Measurements from ENCODE around the gene GJB4. TPM values are rescaled to one million over a fixed set of nuclear protein-coding genes. Genes with fewer than 3 reads are reported as not detected.

GJB4 gene
- polyA plus RNA-seq, 1 experiment = not detected

DNA sequence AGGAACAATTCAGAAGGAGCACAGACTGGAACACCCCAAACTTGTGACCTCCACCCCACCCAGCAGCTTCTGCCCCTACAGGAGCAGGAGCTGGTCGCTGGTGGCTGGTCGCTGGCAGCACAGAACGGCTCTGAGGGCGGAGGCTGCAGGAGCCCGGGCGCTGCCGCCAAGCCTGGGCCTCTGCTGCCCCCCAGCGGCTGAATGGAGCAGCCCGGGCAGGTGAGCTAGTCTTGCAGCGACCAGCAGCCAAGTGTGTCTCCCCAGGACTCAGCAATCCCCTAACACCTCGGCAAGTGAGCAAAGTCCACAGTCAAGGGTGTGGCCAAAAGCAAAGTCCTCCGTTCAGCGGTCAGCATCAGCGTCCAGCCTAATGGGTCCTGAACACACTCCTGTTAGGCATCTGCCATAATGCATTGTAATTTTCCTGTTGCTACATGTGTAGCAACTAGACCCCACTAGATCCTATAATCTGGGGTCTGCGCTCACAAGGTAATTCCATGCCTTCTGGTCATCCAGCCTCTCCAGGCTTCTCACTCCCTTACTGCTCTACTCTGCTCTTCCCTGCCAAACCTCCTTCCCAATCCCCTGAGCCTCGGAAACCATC is 16.8 kb upstream of the GJB4 start:
- TF ChIP-seq, protein P1, sequence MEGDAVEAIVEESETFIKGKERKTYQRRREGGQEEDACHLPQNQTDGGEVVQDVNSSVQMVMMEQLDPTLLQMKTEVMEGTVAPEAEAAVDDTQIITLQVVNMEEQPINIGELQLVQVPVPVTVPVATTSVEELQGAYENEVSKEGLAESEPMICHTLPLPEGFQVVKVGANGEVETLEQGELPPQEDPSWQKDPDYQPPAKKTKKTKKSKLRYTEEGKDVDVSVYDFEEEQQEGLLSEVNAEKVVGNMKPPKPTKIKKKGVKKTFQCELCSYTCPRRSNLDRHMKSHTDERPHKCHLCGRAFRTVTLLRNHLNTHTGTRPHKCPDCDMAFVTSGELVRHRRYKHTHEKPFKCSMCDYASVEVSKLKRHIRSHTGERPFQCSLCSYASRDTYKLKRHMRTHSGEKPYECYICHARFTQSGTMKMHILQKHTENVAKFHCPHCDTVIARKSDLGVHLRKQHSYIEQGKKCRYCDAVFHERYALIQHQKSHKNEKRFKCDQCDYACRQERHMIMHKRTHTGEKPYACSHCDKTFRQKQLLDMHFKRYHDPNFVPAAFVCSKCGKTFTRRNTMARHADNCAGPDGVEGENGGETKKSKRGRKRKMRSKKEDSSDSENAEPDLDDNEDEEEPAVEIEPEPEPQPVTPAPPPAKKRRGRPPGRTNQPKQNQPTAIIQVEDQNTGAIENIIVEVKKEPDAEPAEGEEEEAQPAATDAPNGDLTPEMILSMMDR (IDR thresholded peaks at IDR 0.05; ENCODE audit: insufficient read depth, low read depth, low read length) = peak; percentile 99
- Histone ChIP-seq H3K27me3 (ENCODE audit: control insufficient read depth, insufficient read depth, low read length) (peaks cover 3% of the 10 kb centered on the region), H3K36me3 (ENCODE audit: control insufficient read depth, insufficient read depth, low read length) (no peaks in the 10 kb centered on the region), H3K4me3 (ENCODE audit: low read depth, low read length) (no peak overlapping the region)
- ChIA-PET CTCF (interaction anchor here (0.6 to 4.0 kb wide), 24 partner anchors 9 to 1130 kb away, joined by 3 to 24 read pairs (median 4); partner anchors contain the start of gene GJB4), POLR2A (no interaction called here)
- no peak for DNase-seq (ENCODE audit: low read depth)

DNA sequence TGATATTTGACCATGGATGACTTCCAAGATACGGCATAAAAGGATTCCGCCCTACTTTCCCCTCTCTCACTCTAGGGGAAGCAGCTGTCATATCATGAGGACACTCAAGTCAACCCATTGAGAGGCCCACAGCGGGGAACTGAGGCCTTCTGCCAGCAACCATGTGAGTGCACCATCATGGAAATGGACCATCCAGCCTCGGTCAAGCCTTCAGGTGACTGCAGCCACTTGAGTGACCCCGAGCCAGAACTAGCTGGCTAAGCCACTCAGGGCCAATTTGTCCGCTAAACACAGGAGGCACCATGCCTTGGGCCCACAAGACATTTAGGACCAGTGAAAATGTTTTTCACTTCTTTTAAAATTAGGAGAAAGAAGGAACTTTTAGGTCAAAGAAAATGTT is 15.8 kb upstream of the GJB4 start:
- Histone ChIP-seq H3K4me3 (ENCODE audit: low read depth, low read length) (no peak overlapping the region), H3K27me3 (ENCODE audit: control insufficient read depth, insufficient read depth, low read length) (peaks cover 3% of the 10 kb centered on the region), H3K36me3 (ENCODE audit: control insufficient read depth, insufficient read depth, low read length) (no peaks in the 10 kb centered on the region)
- ChIA-PET POLR2A (no interaction called here), CTCF (interaction anchor here (0.5 to 4.0 kb wide), 11 partner anchors 8 to 1111 kb away, joined by 3 to 24 read pairs (median 8); partner anchors contain the start of gene GJB4)
- DNase-seq (ENCODE audit: low read depth) = no peak
- TF ChIP-seq, protein P1 (IDR thresholded peaks at IDR 0.05; ENCODE audit: insufficient read depth, low read depth, low read length) = no peak

DNA sequence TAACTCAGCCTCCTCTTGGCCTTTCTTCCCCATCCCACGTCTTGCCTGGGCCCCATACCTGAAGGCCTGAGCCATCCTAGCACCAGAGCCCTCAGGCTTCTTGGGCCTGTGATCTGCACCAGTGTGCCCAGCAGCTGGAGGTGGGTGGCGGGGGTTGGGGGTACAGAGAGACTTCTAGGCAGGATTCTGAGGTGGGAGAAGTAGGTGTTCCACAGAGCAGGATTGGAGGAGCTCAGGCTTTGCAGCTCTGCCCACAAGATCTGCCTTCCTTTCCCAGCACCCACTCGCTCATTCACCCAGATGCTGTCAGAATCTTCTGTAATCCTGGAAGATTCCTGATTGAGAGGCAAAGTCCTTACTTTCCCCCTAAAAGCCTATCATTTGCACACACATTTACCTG is 14.7 kb upstream of the GJB4 start:
- Histone ChIP-seq H3K36me3 (ENCODE audit: control insufficient read depth, insufficient read depth, low read length) (no peaks in the 10 kb centered on the region), H3K27me3 (ENCODE audit: control insufficient read depth, insufficient read depth, low read length) (peaks cover 3% of the 10 kb centered on the region), H3K4me3 (ENCODE audit: low read depth, low read length) (no peak overlapping the region)
- CTCF ChIA-PET = interaction anchor here (1.0 to 4.0 kb wide), 4 partner anchors 11 to 1104 kb away, joined by 4 to 24 read pairs (median 12); partner anchors contain the start of gene GJB4
- no peak for DNase-seq (ENCODE audit: low read depth)
- POLR2A ChIA-PET = no interaction called here
- TF ChIP-seq, protein P1 (IDR thresholded peaks at IDR 0.05; ENCODE audit: insufficient read depth, low read depth, low read length) = no peak

DNA sequence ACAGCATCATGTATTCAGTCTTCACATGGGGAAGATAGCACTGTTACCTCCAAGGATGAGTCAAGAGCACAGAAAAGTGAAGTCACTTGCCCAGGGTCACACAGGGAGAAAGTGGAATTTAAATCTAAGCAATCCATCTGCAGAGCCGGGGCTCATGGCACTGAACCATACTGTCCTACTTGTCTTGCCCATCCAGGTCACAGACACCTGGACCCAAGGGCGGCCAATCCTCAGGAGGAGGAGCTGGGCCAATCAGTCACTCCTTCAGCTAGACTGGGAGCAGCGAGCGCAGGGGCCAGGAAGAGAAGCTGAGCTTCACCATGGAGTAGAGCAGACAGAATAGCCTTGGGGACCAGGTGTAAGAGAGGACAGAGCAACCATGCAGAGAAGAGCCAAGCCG is 13.9 kb upstream of the GJB4 start:
- TF ChIP-seq, protein P1 (IDR thresholded peaks at IDR 0.05; ENCODE audit: insufficient read depth, low read depth, low read length) = no peak
- H3K4me3 ChIP-seq (ENCODE audit: low read depth, low read length) = no peak overlapping the region
- H3K27me3 ChIP-seq (ENCODE audit: control insufficient read depth, insufficient read depth, low read length) = peaks cover 3% of the 10 kb centered on the region
- DNase-seq (ENCODE audit: low read depth) = no peak
- no peaks in the 10 kb centered on the region for H3K36me3 ChIP-seq (ENCODE audit: control insufficient read depth, insufficient read depth, low read length)
- ChIA-PET POLR2A (no interaction called here), CTCF (interaction anchor here (0.7 to 3.7 kb wide), 2 partner anchors 12 to 57 kb away, joined by 3 to 24 read pairs; no protein-coding TSS in a partner anchor)

DNA sequence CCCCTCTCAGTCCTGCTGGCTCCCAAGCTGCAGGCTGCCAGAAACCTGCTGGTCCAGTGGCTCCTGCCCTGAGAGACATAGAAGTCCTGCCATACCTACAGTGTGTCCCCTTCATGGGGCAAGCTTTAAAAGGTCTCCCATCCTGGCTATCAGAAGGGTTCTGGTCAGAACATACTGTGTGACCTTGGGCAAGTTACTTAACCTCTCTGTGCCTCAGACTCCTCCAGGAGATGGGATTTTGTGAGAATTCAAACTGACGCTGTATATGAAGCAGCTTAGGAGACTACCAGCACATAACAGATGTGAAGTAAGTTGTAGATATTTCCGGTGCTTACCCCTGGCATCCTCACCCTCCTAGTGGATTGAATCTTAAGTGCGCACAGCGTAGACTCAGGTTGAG is 13.4 kb upstream of the GJB4 start:
- Histone ChIP-seq H3K4me3 (ENCODE audit: low read depth, low read length) (no peak overlapping the region), H3K27me3 (ENCODE audit: control insufficient read depth, insufficient read depth, low read length) (peaks cover 3% of the 10 kb centered on the region), H3K36me3 (ENCODE audit: control insufficient read depth, insufficient read depth, low read length) (no peaks in the 10 kb centered on the region)
- ChIA-PET CTCF (interaction anchor here (0.7 kb wide), 1 partner anchor 56 kb away, joined by 3 read pairs; no protein-coding TSS in a partner anchor), POLR2A (no interaction called here)
- TF ChIP-seq, protein P1 (IDR thresholded peaks at IDR 0.05; ENCODE audit: insufficient read depth, low read depth, low read length) = no peak
- no peak for DNase-seq (ENCODE audit: low read depth)

All from BJ (cell line).